Right renal cortex interstitium (tissue), 3 donors: Measurements from ENCODE around the gene SERPINB11. TPM values are rescaled to one million over a fixed set of nuclear protein-coding genes. Genes with fewer than 3 reads are reported as not detected.
"Not testable (repeated sequence)": the region's sequence is repeated elsewhere in the genome, so short reads cannot be mapped to it uniquely, and the experiment has no call there.

Experiments
- DNase-seq, 3 donors: peaks; one replicate each; pipeline ENCODE4 v3.0.0-alpha.2; 2013; ENCODE audit warnings: low read depth in 3 of 3, low spot score in 2 of 3
- polyA plus RNA-seq, 3 donors: library from polyadenylated mRNA; unstranded; fragments of 120-200 nt; gene quantifications; one replicate each; pipeline ENCODE4 v1.2.1, GENCODE V29; 2013; ENCODE audit not compliant: insufficient read length in 3 of 3

Gene SERPINB11, protein sequence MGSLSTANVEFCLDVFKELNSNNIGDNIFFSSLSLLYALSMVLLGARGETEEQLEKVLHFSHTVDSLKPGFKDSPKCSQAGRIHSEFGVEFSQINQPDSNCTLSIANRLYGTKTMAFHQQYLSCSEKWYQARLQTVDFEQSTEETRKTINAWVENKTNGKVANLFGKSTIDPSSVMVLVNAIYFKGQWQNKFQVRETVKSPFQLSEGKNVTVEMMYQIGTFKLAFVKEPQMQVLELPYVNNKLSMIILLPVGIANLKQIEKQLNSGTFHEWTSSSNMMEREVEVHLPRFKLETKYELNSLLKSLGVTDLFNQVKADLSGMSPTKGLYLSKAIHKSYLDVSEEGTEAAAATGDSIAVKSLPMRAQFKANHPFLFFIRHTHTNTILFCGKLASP
- not detected for polyA plus RNA-seq

DNA sequence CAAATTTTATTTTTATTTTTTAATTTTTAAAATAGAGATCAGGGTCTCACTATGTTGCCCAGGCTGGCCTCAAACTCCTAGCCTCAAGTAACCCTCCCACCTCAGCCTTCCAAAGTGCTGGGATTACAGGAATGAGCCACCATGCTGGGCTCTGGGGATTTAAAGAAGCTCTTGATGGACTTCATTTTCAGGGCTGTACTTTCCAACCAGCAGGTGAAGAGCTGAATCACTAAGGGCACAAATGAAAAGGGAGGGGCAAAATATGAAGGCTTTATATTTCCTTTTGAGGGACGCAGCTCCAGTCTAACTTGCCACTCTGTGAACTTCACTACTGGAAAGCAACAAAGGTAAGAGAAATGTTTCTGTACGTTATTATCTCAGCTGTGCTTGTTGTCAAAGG lies at the start of gene SERPINB11:
Gene SERPINB11, plus strand, starts transcription at position 301 of the 400 bp plus-strand sequence. CDS start 7,234 bp downstream, outside the sequence.
- DNase-seq = no peak

DNA sequence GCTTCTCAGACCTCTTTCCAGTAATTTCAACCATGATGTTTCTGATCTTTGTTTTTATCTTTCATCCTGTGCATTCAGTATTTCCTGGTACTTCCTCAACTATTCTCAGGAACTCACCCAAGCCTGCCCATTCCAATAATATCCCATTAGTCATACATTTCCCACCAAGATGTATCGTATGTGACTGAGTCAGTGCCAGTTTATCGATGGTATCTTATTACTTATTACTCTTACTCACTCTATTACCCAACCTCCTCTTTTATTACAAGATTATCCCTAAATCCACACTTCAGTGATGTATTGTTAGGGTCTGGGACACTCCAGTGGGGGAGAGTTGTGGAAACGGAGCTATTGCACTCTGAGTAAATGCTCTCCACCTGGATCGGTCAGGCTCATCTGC lies 43.8 kb upstream of the SERPINB11 start:
- not testable (repeated sequence) for DNase-seq

DNA sequence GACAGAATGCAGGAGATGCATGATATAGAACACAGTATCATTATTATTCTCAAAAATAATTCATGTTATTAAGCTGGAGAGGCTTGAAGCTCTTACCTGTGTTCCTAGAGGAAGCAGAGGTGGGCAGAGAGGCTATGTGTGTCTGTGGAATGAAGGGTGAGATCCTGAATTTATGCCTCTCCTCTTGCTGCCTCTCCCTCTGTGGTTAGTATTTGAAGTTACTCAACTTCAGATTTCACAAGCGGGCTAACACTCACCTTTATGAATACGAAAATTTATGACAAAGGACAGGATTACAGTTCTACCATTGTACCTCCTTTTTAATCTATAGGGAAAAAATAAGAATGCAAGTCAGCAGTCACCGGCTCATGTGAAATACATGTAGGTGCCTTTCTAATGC lies 41.0 kb upstream of the SERPINB11 start, which contains the start of gene SERPINB3:
Gene SERPINB3, minus strand, starts transcription at position 144 of the 400 bp plus-strand sequence. CDS start 677 bp downstream, outside the sequence.
- DNase-seq = not testable (repeated sequence)

DNA sequence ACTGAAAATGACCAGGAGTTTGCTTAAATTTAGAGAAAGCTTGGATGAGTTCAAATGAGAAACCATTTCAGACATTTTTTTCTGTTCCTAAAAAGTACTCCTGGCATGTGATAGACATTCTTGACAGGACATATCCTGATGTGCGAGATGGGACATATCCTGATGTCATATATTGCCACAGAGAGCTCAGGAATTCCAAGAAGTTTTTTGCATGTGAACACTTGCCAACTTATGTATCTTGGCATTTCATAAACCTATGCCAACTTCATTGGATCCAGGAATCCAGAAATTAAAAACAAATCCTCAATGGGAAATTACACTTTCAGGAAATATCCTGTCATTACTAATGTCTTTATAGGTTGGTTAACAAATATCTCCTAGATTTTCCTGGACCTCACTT lies 38.2 kb upstream of the SERPINB11 start:
- DNase-seq = no peak

DNA sequence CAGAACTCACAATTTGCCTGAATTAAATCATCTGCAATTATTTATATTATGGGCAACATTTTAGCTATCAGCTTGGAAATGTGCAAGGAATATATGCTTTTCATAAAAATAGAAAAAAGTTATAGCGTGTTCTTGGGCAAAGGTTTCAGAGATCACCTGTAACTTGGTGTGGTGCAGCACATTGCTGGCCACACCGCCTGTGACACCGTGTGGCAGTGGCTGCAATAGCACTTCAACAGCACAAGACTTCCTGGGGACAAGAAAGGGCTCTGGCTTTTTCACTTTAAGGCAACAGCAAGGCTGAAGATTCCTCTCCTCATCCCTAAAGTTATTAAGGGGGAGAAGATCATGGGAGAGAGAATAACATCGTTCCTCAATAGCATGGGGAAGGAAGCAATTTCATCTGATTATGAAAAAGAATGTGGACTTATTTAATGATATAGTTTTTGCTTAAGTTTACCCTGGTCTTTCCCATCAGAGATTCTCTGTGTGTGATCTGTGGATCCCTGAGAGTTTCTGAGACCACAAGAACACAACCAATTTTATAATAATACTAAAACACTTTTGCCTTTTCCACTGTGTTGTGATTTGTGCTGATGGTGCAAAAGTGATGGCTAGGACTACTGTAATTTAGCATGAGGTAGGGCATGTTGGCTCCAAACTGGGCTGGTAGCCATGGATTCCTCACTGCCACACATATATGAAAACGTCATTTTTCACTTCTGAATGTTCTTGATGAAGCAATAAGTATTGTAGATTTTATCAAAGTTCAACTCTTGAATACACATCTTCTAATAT lies 26.0 kb upstream of the SERPINB11 start:
- DNase-seq = no peak

DNA sequence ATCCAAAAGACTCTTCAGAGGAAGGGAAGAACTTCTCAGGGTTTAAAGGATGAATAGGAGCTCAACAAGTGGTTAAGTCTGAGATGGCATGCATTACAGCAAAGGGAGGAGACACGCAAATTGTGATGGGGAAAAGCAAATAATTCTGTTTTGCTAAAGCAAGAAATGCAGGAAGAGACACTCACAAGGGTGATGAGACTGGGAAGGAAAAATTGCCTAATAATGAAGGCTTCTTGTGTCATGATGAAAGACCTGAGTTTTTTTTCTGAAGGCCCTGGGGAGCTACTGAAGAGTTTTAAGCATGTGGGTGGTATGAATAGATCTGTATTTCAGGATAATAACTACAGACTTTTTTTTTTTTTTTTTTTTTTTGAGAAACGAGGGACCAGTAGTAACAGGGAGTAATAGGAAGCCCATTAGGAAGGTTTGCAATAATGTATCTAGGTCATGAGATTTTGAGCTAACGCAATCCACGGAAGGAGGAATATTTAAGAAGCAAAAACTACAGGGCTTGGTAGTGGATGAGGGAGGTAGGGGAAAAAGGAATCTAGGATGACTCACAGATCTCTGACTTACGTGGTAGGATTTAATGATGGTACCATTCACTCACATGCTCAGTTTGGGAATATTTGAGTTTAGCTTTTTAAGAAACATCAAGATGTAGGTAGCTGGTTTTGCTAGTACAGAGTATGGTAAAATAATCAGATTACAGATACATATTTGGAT lies 25.1 kb upstream of the SERPINB11 start:
- DNase-seq = no peak

DNA sequence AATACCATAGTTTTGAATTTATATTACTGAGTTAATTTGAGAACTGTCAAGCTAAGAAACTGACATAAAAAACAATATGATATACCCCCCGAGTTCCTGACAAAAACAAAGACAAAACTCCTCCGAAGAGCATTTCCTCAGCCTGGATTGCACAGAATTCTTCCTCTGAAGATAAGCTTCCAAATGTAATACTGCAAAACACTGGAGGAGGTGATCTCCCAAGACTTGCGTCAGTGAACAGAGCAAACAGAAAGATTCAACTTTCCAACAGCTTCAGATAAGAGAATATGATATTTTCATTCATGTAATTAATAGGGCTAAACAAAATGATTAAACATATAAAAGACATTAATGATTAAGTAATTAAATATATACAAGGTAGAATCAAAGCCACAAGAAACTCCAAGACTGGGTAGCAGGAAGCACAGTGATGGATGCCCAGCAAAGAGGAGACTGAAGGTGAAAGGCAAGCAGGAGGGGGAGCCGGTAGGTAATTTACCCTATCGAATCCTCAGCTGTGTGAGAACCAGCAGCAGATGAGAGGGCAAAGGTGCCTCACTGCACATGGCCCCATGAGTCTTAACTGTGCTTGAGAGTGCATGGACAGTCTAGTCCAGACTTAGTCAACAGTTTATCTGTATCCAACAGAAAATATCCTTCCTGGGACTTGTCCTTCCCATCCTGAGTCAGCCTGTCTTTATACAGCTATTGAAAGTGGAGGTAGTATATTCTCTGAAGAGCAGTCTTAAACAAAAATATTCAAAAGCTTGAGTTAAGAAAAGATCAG lies 22.7 kb upstream of the SERPINB11 start:
- no peak for DNase-seq

DNA sequence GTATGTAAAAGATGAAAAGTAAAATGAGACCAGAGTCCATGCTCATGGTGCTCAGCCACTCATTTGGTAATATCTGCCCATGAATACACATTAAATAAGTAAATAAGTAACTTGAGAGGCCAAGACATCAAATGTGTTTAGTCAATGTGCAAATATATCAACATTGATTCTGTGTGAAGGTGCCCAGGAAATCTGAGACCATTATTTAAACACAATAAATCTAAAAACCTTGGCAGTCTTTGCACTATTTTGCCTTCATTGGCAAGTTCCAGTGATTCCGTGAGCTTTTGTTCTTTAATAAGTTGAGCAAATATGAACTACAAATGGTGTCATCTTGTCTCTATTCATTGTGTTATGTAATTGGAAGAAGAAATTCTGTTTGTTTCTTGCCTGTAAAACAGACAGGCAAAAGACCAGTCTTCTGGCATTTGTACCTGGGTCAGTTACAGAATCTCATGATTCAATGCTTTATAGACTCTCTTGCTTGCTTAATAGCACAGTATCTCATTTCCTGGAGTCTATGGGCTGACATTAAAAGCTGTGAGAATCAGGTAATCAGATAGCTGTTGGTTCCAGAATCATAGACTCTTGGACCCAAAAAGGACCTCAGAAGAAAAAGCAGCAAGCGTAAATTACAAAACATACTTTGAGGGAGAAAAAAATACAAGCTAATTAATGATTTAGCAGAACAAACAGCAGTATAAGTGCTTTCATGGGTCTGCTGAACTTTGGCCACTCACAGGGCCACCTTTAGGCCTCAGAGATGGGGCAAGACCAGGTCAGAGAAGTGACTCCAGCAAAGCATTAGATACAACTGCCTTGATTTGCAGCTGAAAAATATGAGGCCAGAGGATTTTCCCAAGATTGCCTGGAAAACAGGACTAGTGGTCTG lies 21.1 kb upstream of the SERPINB11 start:
- peak in 1 of 3 donors; percentile 54 for DNase-seq

DNA sequence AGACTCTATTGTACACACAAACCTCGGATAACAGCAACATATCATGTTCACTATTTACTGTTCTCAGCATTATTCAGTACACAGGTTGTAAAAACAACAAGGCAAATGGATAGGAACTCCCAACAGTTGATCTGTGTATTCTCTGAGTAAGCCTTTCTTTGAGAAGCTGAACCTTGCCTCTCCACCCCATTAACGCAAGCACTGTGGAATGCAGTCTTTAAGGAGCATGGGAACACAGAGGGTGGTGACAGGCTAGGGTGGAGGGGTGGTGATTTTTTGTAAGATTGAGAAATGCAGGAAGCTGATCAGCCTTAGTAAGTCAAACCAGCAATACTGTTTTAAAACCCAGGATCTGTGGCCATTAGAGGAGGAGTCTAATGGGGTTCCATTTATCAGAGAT lies 19.6 kb upstream of the SERPINB11 start:
- no peak for DNase-seq

DNA sequence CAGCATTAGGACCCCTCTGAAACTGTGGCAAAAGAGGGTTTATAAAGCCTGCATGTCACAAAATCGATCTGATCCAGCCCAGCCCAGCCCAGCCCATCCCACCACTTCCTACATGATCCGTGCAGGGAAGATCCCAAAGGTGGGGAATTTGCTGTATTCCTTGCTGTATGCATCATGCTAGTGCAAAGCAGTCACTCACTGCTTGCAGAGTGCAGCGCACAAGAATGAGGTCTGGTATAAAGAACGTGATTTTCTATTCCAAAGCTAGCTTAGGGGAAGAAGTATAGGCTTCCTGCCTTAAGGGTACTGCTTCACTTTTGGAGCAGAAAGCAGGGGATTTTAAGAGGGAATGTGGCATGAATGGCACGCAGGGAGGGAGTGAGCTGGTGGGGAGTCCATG lies 18.9 kb upstream of the SERPINB11 start:
- DNase-seq = no peak

DNA sequence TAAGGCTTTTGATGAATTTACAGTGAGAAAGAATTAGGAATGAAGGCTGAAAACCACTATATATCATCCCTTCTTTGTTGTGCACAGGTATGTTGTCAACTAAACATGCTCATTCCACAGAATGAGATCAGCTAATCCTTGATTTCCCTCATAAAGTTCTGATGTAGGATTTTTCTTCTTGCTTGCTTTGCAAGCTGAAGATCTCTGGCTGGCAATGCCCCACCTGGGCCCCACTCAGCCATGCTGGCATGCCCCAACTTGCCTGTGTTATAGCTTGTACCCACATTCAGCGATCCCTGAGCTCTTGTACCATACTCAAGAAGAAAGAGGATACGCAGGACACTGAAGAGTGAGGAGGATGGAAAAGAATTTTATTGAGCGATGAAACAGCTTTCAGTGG lies 18.0 kb upstream of the SERPINB11 start:
- no peak for DNase-seq

DNA sequence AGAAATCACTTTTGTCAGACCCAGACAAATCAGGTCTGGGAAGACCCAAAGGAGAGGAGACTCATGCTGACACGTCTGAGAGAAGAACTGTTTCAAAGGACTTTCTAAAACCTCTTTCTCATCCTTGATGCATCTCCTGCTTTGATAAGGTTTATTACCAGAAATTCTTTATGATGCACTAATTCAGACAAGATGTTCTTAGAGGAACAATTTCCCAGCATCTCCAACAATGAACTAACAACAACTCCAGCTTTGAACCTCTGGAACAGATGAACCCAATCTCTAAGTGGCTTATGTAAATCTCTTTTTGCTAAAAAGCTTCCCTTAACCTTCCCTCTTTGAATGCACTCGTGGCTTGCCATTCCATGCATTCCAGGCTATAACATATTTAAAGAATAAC lies 15.9 kb upstream of the SERPINB11 start:
- no peak for DNase-seq

DNA sequence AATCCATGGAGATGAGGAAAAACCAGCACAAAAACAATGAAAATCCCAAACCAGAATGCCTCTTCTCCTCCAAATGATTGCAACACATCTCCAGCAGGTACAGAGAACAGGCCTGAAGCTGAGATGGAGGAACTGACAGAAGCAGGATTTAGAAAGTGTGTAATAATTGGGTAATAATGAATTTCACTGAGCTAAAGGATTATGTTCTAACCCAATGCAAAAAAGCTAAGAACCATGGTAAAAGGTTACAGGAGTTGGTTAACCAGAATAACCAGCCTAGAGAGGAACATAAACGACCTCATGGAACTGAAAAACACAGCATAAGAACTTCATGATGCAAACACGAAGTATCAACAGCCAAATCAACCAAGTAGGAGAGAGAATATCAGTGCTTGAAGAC lies 13.7 kb upstream of the SERPINB11 start:
- DNase-seq = no peak

DNA sequence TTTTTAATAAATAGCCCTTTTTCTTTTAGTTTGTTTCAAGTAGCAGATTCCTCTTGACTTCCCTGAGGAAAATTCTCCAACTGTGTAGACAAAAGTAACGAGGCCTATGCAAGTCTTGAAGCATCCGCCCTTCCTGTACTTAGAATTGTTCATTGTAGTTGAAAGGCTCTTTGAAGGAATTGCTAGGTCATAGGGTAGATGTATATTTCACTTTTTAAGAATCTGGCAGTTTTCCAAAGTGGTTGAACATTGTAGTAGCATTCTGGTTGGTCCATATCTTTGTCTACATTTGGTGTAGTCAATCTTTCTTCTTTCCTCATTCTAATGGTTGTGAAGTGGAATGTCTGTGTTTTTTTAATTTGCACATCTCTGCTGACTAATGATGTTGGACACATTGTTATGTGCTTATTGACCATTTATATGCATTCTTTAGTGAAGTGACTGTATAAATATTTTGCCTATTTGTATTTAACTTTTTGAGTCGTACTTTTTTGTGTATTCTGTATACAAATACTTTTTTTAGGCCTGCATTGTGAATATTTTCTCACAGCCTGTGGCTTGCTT lies 5.6 kb upstream of the SERPINB11 start:
- DNase-seq = no peak

DNA sequence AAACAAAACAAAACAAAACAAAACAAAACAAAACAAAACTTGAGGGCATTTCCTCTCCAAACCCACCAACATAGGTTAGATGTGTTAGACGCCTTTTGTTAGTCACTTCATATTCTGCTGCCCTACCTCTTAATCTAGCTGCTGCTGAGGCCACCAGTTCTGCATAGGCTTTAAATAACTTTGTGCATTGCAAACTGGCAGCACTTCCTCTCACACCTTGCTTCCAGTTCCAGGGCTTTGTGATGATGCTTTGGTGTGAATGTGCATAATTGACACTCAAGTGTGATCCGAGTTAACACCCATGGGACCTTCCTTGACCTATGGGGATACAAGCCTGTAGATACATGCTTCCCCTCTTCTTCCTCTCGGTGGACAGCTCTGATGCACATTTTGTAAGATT lies 2.3 kb upstream of the SERPINB11 start:
- no peak for DNase-seq

DNA sequence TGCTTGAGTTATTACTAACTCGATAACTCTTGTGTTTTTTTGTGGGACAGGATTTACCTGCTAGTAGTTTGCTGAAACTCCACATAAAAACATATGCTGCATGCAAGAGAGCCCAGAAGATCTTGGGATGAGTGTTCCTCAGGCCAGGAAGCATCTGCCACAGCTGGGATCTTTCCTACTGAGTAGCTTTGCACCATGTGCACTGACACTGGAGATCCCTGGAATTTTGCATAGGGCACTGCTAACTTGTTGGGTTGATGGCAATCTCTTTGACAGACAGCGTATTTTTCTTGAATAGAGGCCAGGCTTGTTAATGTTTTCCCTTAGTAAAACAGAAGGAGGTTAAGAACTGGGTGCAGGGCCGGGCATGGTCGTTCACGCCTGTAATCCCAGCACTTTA lies 808 bp upstream of the SERPINB11 start:
- no peak for DNase-seq

DNA sequence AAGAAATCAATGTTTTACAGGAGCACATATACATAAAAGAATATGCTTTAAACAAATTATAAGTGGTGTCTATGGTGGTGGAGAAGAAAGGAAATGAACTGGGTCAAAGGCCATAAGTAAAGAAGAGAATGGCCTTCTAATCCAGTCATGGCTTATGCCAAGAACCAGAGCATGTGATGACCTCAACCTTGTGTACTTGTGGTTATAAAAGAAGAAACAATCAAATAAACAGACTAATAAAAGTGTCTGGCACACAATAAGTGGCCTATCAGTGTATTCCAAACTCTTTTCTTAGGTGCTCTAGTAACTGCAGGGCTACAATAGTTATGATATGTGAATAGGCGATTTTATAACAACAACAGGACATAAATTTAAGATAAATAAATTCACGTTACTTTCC lies 2.6 kb downstream of the SERPINB11 start:
- DNase-seq = no peak

DNA sequence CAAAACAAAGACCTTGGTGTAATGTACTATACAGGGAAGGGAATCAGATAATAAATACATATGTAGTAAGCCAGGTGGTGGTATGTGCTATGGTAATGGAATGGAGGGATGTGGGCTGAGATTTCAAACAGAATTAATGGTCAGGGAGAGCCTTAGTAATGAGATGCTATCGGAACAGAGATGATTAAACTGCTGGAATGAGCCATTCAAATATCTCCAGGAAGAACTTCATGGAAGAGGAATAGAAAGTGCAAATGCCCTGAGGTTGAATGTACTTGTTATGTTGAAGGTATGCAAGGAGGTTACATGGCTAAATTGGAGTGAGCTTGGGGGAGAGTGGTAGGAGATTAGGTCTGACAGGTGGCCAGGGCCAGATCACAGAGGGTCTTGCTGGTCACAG lies 5.1 kb downstream of the SERPINB11 start:
- DNase-seq = no peak

DNA sequence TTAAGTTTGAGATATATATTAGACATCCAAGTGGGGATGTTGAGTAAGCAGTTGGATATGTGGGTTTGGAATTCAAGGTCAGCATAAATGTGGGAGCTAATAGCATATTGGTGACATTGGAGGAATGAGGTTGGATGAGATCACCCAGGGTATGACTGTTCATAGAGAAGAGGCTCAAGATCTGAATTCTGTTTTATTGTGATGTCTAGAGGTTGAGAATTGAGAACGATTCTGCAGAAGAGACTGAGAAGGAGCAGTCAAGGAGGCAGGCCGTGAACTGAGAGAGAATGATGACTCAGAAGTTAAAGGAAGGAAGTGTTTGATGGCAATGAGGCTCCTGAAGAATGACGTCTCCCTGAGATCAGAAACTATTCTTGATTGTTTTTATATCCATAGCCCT lies 5.9 kb downstream of the SERPINB11 start:
- DNase-seq = no peak
